Gastrocnemius medialis (tissue), 4 donors: ENCODE data around the gene AKAP8L.

ENCODE experiments used
- CTCF ChIP-seq, 5 experiments: fragments of 450-650 bp in 3 of 5; fragments of 200-600 bp in 2 of 5; sonication (generic) in 2 of 5; IDR thresholded peaks in 4 of 5; conservative IDR thresholded peaks in 1 of 5; 1 replicate in 4 of 5; 2 replicates in 1 of 5; pipeline ENCODE4 v1.5.1; 2016 to 2019; ENCODE audit warnings: antibody characterized with exemption in 5 of 5, mild to moderate bottlenecking in 3 of 5, moderate library complexity in 3 of 5
- POLR2A ChIP-seq, 2 donors: fragments of 450-650 bp; IDR thresholded peaks; one replicate each; pipeline ENCODE4 v1.6.1; 2017; ENCODE audit warnings: antibody characterized with exemption in 2 of 2, mild to moderate bottlenecking in 2 of 2, moderate library complexity in 2 of 2

DNA sequence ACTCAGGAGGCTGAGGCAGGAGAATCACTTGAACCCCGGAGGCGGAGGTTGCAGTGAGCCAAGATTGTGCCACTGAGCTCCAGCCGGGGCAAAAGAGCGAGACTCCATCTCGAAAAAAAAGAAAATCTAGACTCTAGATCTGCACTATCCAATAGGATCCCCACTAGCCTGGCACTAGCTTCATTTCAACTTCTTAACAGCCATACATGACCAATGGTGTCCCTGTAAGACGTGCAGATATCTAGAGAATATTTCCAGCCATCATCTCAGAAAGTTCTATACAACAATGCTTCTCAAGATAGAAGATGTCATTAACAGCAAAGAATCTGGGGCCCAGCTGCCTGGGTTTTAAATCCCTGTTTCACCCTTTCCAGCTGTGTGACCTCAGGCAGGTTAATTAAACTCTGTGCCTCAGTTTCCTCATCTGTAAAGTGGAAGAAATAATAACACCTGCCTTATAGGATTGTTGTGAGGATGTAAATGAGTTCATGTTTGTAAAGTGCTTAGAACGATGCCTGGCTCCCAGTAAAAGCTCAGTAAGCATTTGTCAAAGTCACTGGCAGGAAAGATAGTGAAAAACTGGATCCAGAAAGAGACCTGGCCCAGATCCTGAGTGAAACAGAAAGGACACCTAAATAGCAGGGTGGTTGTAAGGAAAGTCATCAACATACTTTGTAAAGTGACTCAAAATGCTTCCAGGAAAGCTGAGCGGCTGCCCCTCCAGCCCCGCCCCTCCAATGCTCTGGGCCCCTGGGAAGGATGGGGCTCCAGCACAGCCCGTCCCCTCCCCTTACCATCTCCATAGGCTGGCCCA, 17.4 kb upstream of the AKAP8L start:
- TF ChIP-seq CTCF (IDR thresholded peaks at IDR 0.05 in 4 of 5, conservative IDR thresholded peaks at IDR 0.05 in 1 of 5) (no peak), POLR2A (IDR thresholded peaks at IDR 0.05) (no peak)
